AG04450 (cell line): ENCODE measurements around the gene FBXO11. TPM values are rescaled to one million over a fixed set of nuclear protein-coding genes. Genes with fewer than 3 reads are reported as not detected.

Source experiments
- CTCF ChIA-PET: fragments of 300-600, 350-600 bp; formaldehyde crosslinking; extraction: SDS; loops from one replicate; lab custom pipeline; 2022; ENCODE audit warnings: antibody characterized with exemption, inconsistent platforms; lab: Charles Lee
- POLR2A ChIA-PET: fragments of 350-600 bp; formaldehyde crosslinking; extraction: SDS; loops from one replicate; lab custom pipeline; 2021; ENCODE audit warnings: antibody characterized with exemption, inconsistent platforms; lab: Yijun Ruan, JAX
- DNase-seq: peaks from one replicate; pipeline ENCODE4 v3.0.0-alpha.2; 2011; ENCODE audit warnings: low read depth, low spot score
- H3K27ac ChIP-seq: one replicate; pipeline ENCODE4 v1.5.1; 2012; ENCODE audit warnings: low read depth, low read length, control low read depth
- H3K27me3 ChIP-seq: one replicate; pipeline ENCODE4 v1.6.0; 2012; ENCODE audit warnings: low read length; ENCODE audit not compliant: control insufficient read depth, insufficient read depth
- H3K4me3 ChIP-seq: 2 replicates; pipeline ENCODE4 v1.5.1; 2011; ENCODE audit warnings: mild to moderate bottlenecking, low read depth, low read length, control low read depth
- H3K9me3 ChIP-seq: 2 replicates; pipeline ENCODE4 v1.5.1; 2012; ENCODE audit warnings: low read length; ENCODE audit not compliant: control insufficient read depth, insufficient read depth
- CTCF ChIP-seq: IDR thresholded peaks from 2 replicates; pipeline ENCODE4 v1.5.1; 2011; ENCODE audit warnings: low read depth, low read length, control low read depth, inconsistent platforms
- polyA plus RNA-seq: library from polyadenylated mRNA; depleted of rRNA; stranded (reverse); fragments of >200 nt; gene quantifications from 2 replicates; pipeline ENCODE4 v1.2.3, GENCODE V29; 2011

Gene FBXO11
- polyA plus RNA-seq, 1 experiment: 55.9 TPM

- Histone ChIP-seq H3K4me3 (no peak overlapping the region), H3K27ac (no peak overlapping the region), H3K27me3 (no peaks in the 10 kb centered on the region), H3K9me3 (no peaks in the 10 kb centered on the region)
- POLR2A ChIA-PET: no interaction called here
- no peak for DNase-seq
- CTCF ChIA-PET: interaction anchor here (1.4 kb wide), 1 partner anchor 24 kb away, joined by 4 read pairs; no protein-coding TSS in a partner anchor
- TF ChIP-seq CTCF: no peak
Measured at GRCh38 chr2:47890711-47891368, 15.5 kb downstream of the FBXO11 start.

GRCh38 chr2:47888581-47889280, 17.6 kb downstream of the FBXO11 start:
- CTCF ChIA-PET: interaction anchor here (0.6 to 1.0 kb wide), 2 partner anchors 18 to 26 kb away, joined by 3 read pairs; partner anchors contain the start of gene FBXO11
- DNase-seq: no peak
- Histone ChIP-seq H3K4me3 (no peak overlapping the region), H3K27me3 (no peaks in the 10 kb centered on the region), H3K9me3 (no peaks in the 10 kb centered on the region), H3K27ac (no peak overlapping the region)
- POLR2A ChIA-PET: no interaction called here
- no peak for TF ChIP-seq CTCF

- ChIA-PET CTCF (interaction anchor here (0.6 kb wide), 1 partner anchor 541 kb away, joined by 11 read pairs; no protein-coding TSS in a partner anchor), POLR2A (no interaction called here)
- TF ChIP-seq CTCF: no peak
- H3K27me3 ChIP-seq: no peaks in the 10 kb centered on the region
- DNase-seq: no peak
- no peak overlapping the region for H3K27ac ChIP-seq
- H3K4me3 ChIP-seq: no peak overlapping the region
- H3K9me3 ChIP-seq: no peaks in the 10 kb centered on the region
Measured at GRCh38 chr2:47876912-47877311, 29.4 kb downstream of the FBXO11 start.

GRCh38 chr2:47872941-47873340, 33.4 kb downstream of the FBXO11 start:
- POLR2A ChIA-PET: interaction anchor here (0.6 kb wide), 1 partner anchor 12 kb away, joined by 3 read pairs; no protein-coding TSS in a partner anchor
- no peak for DNase-seq
- Histone ChIP-seq H3K4me3 (no peak overlapping the region), H3K27ac (no peak overlapping the region), H3K9me3 (no peaks in the 10 kb centered on the region), H3K27me3 (no peaks in the 10 kb centered on the region)
- TF ChIP-seq CTCF: no peak
- CTCF ChIA-PET: interaction anchor here (2.9 kb wide), 1 partner anchor 15 kb away, joined by 17 read pairs; no protein-coding TSS in a partner anchor
